ENCODE results near the gene MXRA8. TPM values are rescaled to one million over a fixed set of nuclear protein-coding genes. Genes with fewer than 3 reads are reported as not detected.

The MXRA8 gene
- total and polyA plus RNA-seq, 9 of the 15 experiments (the other 6 are each of a cell fraction or from before 2014, with no cell fraction given): 0.66 to 11.3 (median 6.3) TPM

GRCh38 chr1:1406821-1407635, 48.7 kb upstream of the MXRA8 start, which contains the start of gene MRPL20 (continued):
- no peak for TF ChIP-seq GATAD2A (IDR thresholded peaks at IDR 0.05)
- peak; percentile 50 for TF ChIP-seq MGA (IDR thresholded peaks at IDR 0.05)
- TF ChIP-seq SMAD1 (IDR thresholded peaks at IDR 0.05; ENCODE audit: low read depth, low read length, partially characterized antibody): peak; percentile 80
- peak; percentile 67 for TF ChIP-seq GMEB1 (CRISPR knock-in tag; IDR thresholded peaks at IDR 0.05)
- no peak for TF ChIP-seq RBM15 (IDR thresholded peaks at IDR 0.05; ENCODE audit: insufficient read depth, low read length)
- no peak for TF ChIP-seq ZNF668 (CRISPR knock-in tag; IDR thresholded peaks at IDR 0.05)
- TF ChIP-seq ZNF511 (CRISPR knock-in tag; IDR thresholded peaks at IDR 0.05): no peak; the same call in 1 of the 2 replicates
- TF ChIP-seq CBX1 (IDR thresholded peaks at IDR 0.05; ENCODE audit: low read depth): peak; percentile 90
- TF ChIP-seq ZNF12 (CRISPR knock-in tag; IDR thresholded peaks at IDR 0.05): peak; percentile 77
- no peak for TF ChIP-seq ZBTB43 (CRISPR knock-in tag; IDR thresholded peaks at IDR 0.05)
- TF ChIP-seq RBM39 (optimal IDR thresholded peaks at IDR 0.05; ENCODE audit: low read depth, low read length): no peak
- TF ChIP-seq ARNT (IDR thresholded peaks at IDR 0.05): no peak
- TF ChIP-seq ZNF75A (CRISPR knock-in tag; IDR thresholded peaks at IDR 0.05): no peak
